ENCODE results near the gene KMT2A. TPM values are rescaled to one million over a fixed set of nuclear protein-coding genes. Genes with fewer than 3 reads are reported as not detected.

The KMT2A gene
- total and polyA plus RNA-seq, 12 donors, result 9.5 to 107 (median 42.5) TPM

DNA sequence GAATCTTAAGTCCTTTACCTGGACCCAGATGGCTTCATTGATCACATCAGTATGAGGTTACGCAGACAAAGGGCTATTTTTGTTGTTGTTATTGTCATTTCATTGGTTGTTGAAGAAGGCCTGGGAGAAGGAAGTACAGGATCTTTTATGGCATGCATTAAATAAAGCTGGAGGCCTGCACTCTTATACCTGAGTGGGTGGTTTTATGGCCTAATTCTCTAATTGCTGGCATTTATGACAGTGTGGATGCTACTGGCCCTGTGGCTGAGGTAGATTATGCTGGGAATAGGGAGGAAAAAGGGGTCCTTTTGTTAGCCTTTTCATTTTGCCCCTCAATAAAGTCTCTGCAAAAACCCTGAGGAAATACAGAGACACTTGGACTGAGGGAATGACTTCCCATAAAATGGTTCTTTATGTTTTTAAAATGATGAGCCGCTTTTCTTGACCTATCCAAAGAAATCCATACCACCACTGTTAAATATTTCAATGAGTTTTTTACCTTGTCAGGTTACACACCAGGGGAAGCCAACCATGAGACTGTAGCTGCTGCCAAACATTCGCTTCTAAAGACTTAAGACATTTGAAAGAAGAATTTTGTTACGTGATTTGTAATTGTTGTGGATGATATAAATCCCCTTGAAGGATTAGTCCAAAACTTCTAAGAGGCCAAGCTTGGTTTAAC lies 6.8 kb downstream of the KMT2A start:
- H3K9me3 ChIP-seq (replicated peaks in 1 of 3), result no peaks in the 10 kb centered on the region
- peaks cover 12 to 49% of the 10 kb centered on the region in 2 donors for H3K4me1 ChIP-seq (replicated peaks in 1 of 2)
- no peak for DNase-seq
- intact Hi-C loops (cut with DNase I), result no loop called here
- no peaks in the 10 kb centered on the region for H3K27me3 ChIP-seq
- WGBS, 4 donors, result 88 to 91% (median 89%) methylated on average over 4 of the region's 4 CpGs
- TF ChIP-seq, protein P1, sequence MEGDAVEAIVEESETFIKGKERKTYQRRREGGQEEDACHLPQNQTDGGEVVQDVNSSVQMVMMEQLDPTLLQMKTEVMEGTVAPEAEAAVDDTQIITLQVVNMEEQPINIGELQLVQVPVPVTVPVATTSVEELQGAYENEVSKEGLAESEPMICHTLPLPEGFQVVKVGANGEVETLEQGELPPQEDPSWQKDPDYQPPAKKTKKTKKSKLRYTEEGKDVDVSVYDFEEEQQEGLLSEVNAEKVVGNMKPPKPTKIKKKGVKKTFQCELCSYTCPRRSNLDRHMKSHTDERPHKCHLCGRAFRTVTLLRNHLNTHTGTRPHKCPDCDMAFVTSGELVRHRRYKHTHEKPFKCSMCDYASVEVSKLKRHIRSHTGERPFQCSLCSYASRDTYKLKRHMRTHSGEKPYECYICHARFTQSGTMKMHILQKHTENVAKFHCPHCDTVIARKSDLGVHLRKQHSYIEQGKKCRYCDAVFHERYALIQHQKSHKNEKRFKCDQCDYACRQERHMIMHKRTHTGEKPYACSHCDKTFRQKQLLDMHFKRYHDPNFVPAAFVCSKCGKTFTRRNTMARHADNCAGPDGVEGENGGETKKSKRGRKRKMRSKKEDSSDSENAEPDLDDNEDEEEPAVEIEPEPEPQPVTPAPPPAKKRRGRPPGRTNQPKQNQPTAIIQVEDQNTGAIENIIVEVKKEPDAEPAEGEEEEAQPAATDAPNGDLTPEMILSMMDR (IDR thresholded peaks at IDR 0.05), result no peak
- TF ChIP-seq POLR2A (IDR thresholded peaks at IDR 0.05), result no peak
- no peak overlapping the region for H3K4me3 ChIP-seq
- no peaks in the 10 kb centered on the region for H3K36me3 ChIP-seq (replicated peaks in 1 of 2)
- H3K27ac ChIP-seq, result no peak overlapping the region

DNA sequence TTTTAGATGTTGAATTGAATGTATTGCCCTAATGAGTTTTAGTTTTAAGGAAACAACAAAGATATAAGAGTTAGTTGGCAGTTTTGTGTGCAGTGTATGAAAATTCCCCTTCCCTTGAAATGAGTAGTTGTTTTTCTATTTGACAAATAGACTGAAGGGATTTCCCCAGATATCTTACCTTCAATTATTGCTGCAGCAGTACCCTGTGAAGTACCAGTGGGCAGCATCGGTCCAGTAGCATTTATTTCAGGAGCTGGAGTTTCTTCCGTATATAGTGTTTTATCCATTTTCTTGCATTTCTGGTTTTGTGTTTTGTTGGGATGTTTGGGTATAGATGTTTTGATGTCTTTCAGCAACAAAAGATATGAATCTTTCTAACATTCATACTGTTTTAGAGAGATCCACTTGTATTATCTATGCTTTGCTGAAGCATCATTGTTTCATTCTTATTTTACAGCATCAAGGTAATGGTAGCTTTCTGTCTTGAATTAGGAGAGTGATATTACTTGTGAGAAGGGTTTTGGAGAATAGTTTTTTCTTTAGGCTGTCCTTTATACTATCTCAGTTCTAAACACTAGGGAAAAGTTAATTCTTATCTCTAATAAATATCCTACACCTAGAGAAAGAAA lies 7.4 kb downstream of the KMT2A start:
- Histone ChIP-seq H3K36me3 (replicated peaks in 1 of 2) (no peaks in the 10 kb centered on the region), H3K4me1 (replicated peaks in 1 of 2) (peaks cover 16 to 50% of the 10 kb centered on the region in 2 donors), H3K9me3 (replicated peaks in 1 of 3) (no peaks in the 10 kb centered on the region), H3K27me3 (no peaks in the 10 kb centered on the region), H3K4me3 (no peak overlapping the region), H3K27ac (no peak overlapping the region)
- DNase-seq, result no peak
- WGBS, 4 donors, result 80 to 93% (median 85%) methylated on average over 2 of the region's 2 CpGs
- TF ChIP-seq POLR2A (IDR thresholded peaks at IDR 0.05), result no peak
- TF ChIP-seq, protein P1 (IDR thresholded peaks at IDR 0.05), result no peak
- intact Hi-C loops (cut with DNase I), result no loop called here

DNA sequence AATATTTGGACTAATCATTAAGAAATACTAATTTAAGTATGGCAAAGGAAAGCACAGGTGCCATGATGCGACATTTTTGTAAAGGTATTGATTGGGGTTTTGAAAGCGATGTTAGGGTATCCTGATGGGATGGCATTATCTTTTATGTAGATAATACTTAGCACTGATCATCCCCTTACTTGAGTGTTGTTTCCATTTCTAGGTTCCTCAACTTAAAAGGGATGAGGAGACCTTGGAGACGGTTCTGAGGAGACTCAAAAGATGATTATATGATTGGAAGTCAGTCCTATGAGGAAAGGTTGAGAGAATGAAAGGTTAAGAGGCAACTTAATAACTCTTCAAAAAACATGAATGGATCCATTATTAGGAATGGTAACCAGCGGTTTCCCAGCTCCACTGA lies 11.1 kb downstream of the KMT2A start:
- no peak overlapping the region for H3K27ac ChIP-seq
- intact Hi-C loops (cut with DNase I), result no loop called here
- H3K9me3 ChIP-seq (replicated peaks in 1 of 3), result no peaks in the 10 kb centered on the region
- H3K36me3 ChIP-seq (replicated peaks in 1 of 2), result no peaks in the 10 kb centered on the region
- peaks cover 6 to 19% of the 10 kb centered on the region in 2 donors for H3K4me1 ChIP-seq (replicated peaks in 1 of 2)
- no peak for TF ChIP-seq POLR2A (IDR thresholded peaks at IDR 0.05)
- TF ChIP-seq, protein P1 (IDR thresholded peaks at IDR 0.05), result no peak
- DNase-seq, result no peak
- H3K4me3 ChIP-seq, result no peak overlapping the region
- no peaks in the 10 kb centered on the region for H3K27me3 ChIP-seq
- 88 to 96% (median 94%) methylated on average over 4 of the region's 4 CpGs for WGBS, 4 donors

GRCh38 chr11:118448294-118448693 lies 12.0 kb downstream of the KMT2A start:
- intact Hi-C loops (cut with DNase I), result no loop called here
- no peak for DNase-seq
- no peak for TF ChIP-seq POLR2A (IDR thresholded peaks at IDR 0.05)
- TF ChIP-seq, protein P1 (IDR thresholded peaks at IDR 0.05), result no peak
- H3K9me3 ChIP-seq (replicated peaks in 1 of 3), result no peaks in the 10 kb centered on the region
- no peak overlapping the region for H3K4me3 ChIP-seq
- no peaks in the 10 kb centered on the region for H3K36me3 ChIP-seq (replicated peaks in 1 of 2)
- H3K4me1 ChIP-seq (replicated peaks in 1 of 2), result peaks cover 6 to 11% of the 10 kb centered on the region in 2 donors
- H3K27me3 ChIP-seq, result no peaks in the 10 kb centered on the region
- H3K27ac ChIP-seq, result no peak overlapping the region
